HUES6 (cell line): Measurements from ENCODE around the gene PCSK5.

Source experiments
- H3K27ac ChIP-seq: 2 replicates; pipeline ENCODE4 v1.7.0; 2013; ENCODE audit warnings: low read depth, mild to moderate bottlenecking, low read length, inconsistent platforms
- H3K27me3 ChIP-seq: 2 replicates; pipeline ENCODE4 v1.6.1; 2013; ENCODE audit warnings: low read length; ENCODE audit not compliant: control insufficient read depth, insufficient read depth
- H3K36me3 ChIP-seq: 2 replicates; pipeline ENCODE4 v1.6.1; 2013; ENCODE audit warnings: low read length; ENCODE audit not compliant: control insufficient read depth, insufficient read depth
- H3K4me1 ChIP-seq: 2 replicates; pipeline ENCODE4 v1.6.1; 2013; ENCODE audit warnings: low read length; ENCODE audit not compliant: control insufficient read depth, insufficient read depth
- H3K4me3 ChIP-seq: 2 replicates; pipeline ENCODE4 v1.5.1; 2013; ENCODE audit warnings: low read depth, low read length
- H3K9ac ChIP-seq: one replicate; pipeline ENCODE4 v1.6.1; 2013; ENCODE audit warnings: mild to moderate bottlenecking, low read length
- H3K9me3 ChIP-seq: 2 replicates; pipeline ENCODE4 v1.6.1; 2013; ENCODE audit warnings: low read depth, low read length; ENCODE audit not compliant: control insufficient read depth, insufficient read depth

The PCSK5 gene

GRCh38 chr9:76004526-76004925, 114.1 kb downstream of the PCSK5 start:
- H3K27ac ChIP-seq: no peak overlapping the region
- no peaks in the 10 kb centered on the region for H3K9me3 ChIP-seq
- H3K9ac ChIP-seq: no peak overlapping the region
- no peaks in the 10 kb centered on the region for H3K4me1 ChIP-seq
- H3K27me3 ChIP-seq: no peaks in the 10 kb centered on the region
- H3K4me3 ChIP-seq: no peak overlapping the region
- H3K36me3 ChIP-seq: no peaks in the 10 kb centered on the region

GRCh38 chr9:76007935-76008334, 117.5 kb downstream of the PCSK5 start:
- no peak overlapping the region for H3K9ac ChIP-seq
- H3K27me3 ChIP-seq: no peaks in the 10 kb centered on the region
- no peak overlapping the region for H3K27ac ChIP-seq
- H3K4me1 ChIP-seq: no peaks in the 10 kb centered on the region
- H3K4me3 ChIP-seq: no peak overlapping the region
- H3K9me3 ChIP-seq: no peaks in the 10 kb centered on the region
- H3K36me3 ChIP-seq: no peaks in the 10 kb centered on the region

- Histone ChIP-seq H3K27ac (no peak overlapping the region), H3K9me3 (no peaks in the 10 kb centered on the region), H3K36me3 (no peaks in the 10 kb centered on the region), H3K27me3 (no peaks in the 10 kb centered on the region), H3K4me1 (peaks cover 7% of the 10 kb centered on the region), H3K4me3 (no peak overlapping the region), H3K9ac (no peak overlapping the region)
Measured at GRCh38 chr9:76013809-76014208, 123.3 kb downstream of the PCSK5 start.

GRCh38 chr9:76018235-76018634, 127.8 kb downstream of the PCSK5 start:
- Histone ChIP-seq H3K9ac (no peak overlapping the region), H3K4me3 (no peak overlapping the region), H3K27me3 (no peaks in the 10 kb centered on the region), H3K4me1 (peaks cover 20% of the 10 kb centered on the region), H3K36me3 (no peaks in the 10 kb centered on the region), H3K27ac (no peak overlapping the region), H3K9me3 (no peaks in the 10 kb centered on the region)

GRCh38 chr9:76018761-76019160, 128.3 kb downstream of the PCSK5 start:
- H3K9ac ChIP-seq: no peak overlapping the region
- no peak overlapping the region for H3K4me3 ChIP-seq
- H3K27ac ChIP-seq: no peak overlapping the region
- no peaks in the 10 kb centered on the region for H3K27me3 ChIP-seq
- H3K9me3 ChIP-seq: no peaks in the 10 kb centered on the region
- H3K4me1 ChIP-seq: peaks cover 22% of the 10 kb centered on the region
- no peaks in the 10 kb centered on the region for H3K36me3 ChIP-seq

GRCh38 chr9:76020652-76021051, 130.2 kb downstream of the PCSK5 start:
- Histone ChIP-seq H3K4me1 (peaks cover 28% of the 10 kb centered on the region), H3K27ac (no peak overlapping the region), H3K4me3 (no peak overlapping the region), H3K9me3 (no peaks in the 10 kb centered on the region), H3K36me3 (no peaks in the 10 kb centered on the region), H3K27me3 (no peaks in the 10 kb centered on the region), H3K9ac (no peak overlapping the region)

- Histone ChIP-seq H3K4me1 (peaks cover 28% of the 10 kb centered on the region), H3K4me3 (no peak overlapping the region), H3K27ac (no peak overlapping the region), H3K9me3 (no peaks in the 10 kb centered on the region), H3K36me3 (no peaks in the 10 kb centered on the region), H3K27me3 (no peaks in the 10 kb centered on the region), H3K9ac (no peak overlapping the region)
Measured at GRCh38 chr9:76022317-76022716, 131.8 kb downstream of the PCSK5 start.

GRCh38 chr9:76023715-76024195, 133.3 kb downstream of the PCSK5 start:
- H3K9me3 ChIP-seq: no peaks in the 10 kb centered on the region
- H3K36me3 ChIP-seq: no peaks in the 10 kb centered on the region; the same call in 1 of the 2 replicates
- no peak overlapping the region for H3K4me3 ChIP-seq
- no peaks in the 10 kb centered on the region for H3K27me3 ChIP-seq
- no peak overlapping the region for H3K27ac ChIP-seq
- H3K4me1 ChIP-seq: peaks cover 21% of the 10 kb centered on the region
- no peak overlapping the region for H3K9ac ChIP-seq

GRCh38 chr9:76025286-76025685, 134.8 kb downstream of the PCSK5 start:
- H3K9ac ChIP-seq: no peak overlapping the region
- no peak overlapping the region for H3K4me3 ChIP-seq
- H3K27ac ChIP-seq: no peak overlapping the region
- H3K9me3 ChIP-seq: no peaks in the 10 kb centered on the region
- no peaks in the 10 kb centered on the region; the same call in 1 of the 2 replicates for H3K36me3 ChIP-seq
- H3K4me1 ChIP-seq: peaks cover 19% of the 10 kb centered on the region
- H3K27me3 ChIP-seq: no peaks in the 10 kb centered on the region

GRCh38 chr9:76026796-76027195, 136.3 kb downstream of the PCSK5 start:
- Histone ChIP-seq H3K4me1 (peaks cover 16% of the 10 kb centered on the region), H3K9ac (no peak overlapping the region), H3K4me3 (no peak overlapping the region), H3K9me3 (no peaks in the 10 kb centered on the region), H3K27ac (no peak overlapping the region), H3K27me3 (no peaks in the 10 kb centered on the region), H3K36me3 (no peaks in the 10 kb centered on the region; the same call in 1 of the 2 replicates)

GRCh38 chr9:76027416-76027815, 136.9 kb downstream of the PCSK5 start:
- Histone ChIP-seq H3K4me1 (peaks cover 9% of the 10 kb centered on the region), H3K9me3 (no peaks in the 10 kb centered on the region), H3K36me3 (no peaks in the 10 kb centered on the region; the same call in 1 of the 2 replicates), H3K27ac (no peak overlapping the region), H3K9ac (no peak overlapping the region), H3K4me3 (no peak overlapping the region), H3K27me3 (no peaks in the 10 kb centered on the region)

- H3K9ac ChIP-seq: no peak overlapping the region
- no peak overlapping the region for H3K27ac ChIP-seq
- no peak overlapping the region for H3K4me3 ChIP-seq
Measured at GRCh38 chr9:76027861-76028260, 137.4 kb downstream of the PCSK5 start.

More at GRCh38 chr9:76027861-76028260, 137.4 kb downstream of the PCSK5 start:
- Histone ChIP-seq H3K9me3 (no peaks in the 10 kb centered on the region), H3K36me3 (no peaks in the 10 kb centered on the region; the same call in 1 of the 2 replicates), H3K27me3 (no peaks in the 10 kb centered on the region), H3K4me1 (peaks cover 8% of the 10 kb centered on the region; the same call in 1 of the 2 replicates)
